Measurements from ENCODE around the gene TACR1.
A peak's percentile ranks its signal among the peaks of the same experiment; 100 is the strongest.

TACR1 gene

DNA sequence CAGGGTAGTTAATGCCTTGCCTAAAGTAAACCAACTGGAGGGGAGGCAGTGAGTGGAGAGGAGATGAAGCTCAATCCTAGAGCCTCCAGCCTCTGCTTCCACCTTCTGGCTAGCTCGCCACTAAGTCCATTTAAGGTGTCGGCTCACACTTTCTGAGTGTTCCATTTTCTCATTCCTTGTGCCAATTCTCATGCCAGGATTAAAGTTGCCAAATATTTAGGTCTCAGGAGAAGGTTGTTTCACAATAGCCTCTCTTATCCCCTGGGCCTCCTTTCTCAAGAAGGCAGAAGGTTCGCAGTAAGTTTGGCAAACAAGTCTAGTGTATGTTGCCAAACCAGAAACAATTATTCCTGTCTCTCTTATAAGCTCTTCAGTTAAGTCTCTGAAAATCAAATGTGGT, 57.2 kb downstream of the TACR1 start:
- DNase-seq, result no peak

DNA sequence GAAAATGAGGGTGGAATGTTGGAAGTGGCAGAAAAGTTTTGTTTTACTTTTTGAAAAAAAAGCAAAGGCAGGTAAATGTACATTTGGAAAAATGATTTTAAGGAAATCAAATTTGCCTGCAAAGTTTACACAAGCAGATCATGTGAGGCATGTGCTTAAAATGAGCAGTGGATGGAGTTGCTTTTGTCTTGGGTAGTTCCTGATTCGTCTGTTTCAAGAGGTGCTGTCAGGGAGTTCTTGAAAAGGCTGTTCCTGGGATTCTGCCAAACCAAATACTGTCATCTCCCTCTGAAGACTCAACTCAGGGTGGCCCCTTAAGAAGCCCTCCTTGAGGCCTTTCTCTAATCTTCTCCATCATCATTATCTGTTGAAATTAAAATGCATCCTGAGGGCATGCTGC, 59.0 kb downstream of the TACR1 start:
- DNase-seq, result peak; percentile 4 to 9

DNA sequence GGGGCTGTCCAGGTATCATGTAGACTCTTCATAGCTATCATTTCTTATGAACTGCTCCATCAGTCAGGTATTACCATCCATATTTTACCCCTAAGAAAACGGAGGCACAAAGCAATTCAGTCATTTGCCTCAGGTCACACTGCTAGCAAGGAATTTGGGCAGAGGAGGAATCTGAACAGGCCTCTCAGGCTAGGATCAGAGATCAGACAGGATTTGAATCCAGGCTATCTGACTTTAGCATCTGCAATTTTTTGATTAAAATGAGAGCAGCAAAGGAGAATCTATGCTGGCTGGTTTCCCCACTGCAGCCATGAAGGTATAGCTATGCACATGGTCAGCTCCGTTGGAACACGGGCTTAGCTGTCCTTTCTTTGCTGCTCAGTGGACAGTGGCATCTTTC, 60.1 kb downstream of the TACR1 start:
- DNase-seq, result no peak

DNA sequence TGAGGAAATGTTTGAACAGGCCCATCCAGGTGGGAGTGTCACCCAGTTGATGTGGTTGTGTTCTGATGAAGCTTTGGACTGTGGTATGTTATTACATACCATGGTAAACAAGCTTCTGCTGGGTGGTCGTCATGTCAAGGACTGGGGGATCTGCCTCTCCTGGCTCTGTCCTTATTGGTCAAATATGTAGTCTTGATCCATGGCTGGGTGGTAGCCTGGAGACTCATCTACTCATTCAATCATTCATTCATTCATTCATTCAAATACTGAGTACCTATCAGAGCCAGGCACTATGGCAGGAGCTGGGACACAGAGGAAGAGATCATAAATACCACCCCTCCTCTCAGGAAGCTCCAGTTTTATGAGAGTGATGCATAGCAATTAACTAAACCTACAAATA, 60.8 kb downstream of the TACR1 start:
- no peak for DNase-seq

DNA sequence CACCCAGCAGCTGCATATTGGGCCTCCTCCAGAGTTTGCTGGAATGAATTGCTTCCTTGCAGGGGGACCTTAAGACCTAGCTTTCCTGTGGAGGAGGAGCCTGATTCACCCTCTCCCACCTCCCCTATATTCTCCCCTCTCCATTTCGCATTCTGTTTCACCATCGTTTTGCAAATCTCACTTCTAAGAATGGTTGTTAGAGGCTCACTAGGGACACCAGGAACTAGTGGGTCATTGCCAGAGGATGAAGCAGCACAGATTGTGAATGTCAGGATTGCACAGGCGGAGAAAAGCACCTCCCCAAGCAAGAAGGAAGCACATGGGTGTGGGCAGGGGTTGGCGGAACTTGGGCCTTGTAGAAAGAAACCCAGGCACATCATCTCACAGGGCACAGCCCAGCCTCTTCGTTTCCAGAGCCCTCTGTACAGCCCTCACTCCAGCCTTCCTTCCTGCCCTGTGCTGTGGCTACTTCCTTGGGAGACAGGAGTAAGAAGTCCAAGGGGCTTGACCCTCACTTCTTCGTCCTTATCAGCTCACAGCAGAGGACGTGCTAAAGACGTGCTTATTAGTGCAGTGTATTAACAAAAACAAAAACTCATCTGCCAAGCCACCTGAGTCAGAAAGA, 63.4 kb downstream of the TACR1 start:
- no peak for DNase-seq

DNA sequence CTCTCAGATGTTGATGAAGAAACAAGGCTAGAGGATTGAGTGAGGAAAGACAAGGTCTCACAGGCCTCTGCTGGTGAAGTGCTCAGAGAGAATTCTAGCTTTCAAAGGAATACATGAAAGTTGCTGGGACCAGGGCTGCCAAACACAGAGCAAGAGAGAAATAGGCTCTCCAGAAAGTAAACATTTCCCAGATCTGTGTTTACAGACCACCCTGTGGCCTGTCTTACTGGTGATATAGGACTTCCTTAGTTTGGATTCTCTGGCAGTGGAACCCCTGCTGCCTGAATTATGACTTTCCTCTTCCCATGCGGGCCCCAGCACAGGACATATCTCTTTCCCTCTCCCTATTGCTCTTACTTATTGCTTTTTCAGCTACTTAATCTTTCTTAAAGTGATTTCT, 64.5 kb downstream of the TACR1 start:
- DNase-seq, result no peak

DNA sequence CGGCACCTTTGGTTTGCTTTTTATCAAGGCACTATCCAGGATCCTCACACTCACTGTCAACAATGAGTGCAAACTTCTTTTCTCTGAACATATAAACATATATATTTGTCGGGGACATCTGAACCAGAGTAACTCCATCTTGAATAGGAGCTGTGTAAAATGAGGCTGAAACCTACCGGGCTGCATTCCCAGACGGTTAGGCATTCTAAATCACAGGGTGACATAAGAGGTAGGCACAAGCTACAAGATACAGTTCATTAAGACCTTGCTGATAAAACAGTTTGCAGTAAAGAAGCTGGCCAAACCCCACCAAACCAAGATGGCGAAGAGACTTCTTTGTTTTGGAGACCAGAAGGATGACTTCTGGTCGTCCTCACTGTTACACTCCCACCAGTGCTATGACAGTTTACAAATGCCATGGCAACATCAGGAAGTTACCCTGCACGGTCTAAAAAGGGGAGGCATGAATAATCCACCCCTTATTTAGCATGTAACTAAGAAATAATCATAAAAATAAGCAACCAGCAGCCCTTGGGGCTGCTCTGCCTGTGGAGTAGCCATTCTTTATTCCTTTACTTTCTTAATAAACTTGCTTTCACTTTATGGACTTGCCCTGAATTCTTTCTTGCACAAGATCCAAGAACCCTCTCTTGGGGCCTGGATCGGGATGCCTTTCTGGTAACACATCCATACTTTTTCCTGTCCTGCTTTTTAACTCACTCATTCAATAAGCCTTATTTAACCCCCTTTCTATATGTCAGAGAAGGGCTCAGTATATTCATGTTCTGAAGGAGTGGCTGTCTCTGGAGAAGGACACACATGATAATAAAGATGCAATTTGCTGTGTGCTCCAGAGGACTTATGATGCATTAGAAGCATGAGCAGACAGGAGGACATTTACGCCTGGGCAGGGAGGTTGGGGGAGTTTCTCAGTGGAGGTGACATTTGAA, 65.4 kb downstream of the TACR1 start:
- DNase-seq, result no peak

DNA sequence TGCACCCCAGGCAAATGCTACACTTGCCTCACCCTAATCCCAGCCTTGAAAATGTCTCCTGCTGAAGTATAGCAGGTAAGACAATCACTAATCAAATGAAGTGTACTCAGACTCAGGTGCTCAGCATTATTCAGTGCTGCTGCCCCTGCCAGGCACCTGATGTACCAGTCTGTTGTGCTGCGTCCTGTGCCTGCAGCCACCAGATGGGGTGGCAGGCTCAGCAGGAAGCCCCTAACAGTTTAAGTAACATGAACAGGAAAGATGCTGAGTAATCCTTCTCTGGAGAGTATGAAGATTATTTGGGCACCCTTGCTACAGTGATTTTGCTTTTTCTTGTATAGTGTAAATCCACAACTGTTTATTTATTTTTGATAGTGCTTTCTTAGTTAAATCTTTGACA, 69.1 kb downstream of the TACR1 start:
- no peak for DNase-seq

DNA sequence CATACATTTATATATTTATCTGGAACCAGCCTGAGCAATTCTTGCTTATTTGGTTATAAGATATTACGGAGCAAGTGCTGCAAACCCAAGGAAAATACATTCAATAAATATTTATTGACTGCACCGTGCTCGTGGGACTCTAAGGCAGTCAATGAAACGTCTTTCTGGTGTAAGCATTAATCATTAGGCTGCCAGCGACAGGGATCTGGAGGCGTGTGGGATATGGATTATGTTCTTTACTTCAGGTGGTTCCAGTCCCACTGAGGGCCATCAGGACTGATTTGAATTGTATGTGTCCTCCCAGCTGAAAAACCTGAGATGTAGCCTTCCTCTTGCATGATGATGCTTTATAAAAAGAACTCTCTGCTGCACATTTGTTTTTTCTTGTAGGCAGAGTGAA, 75.4 kb downstream of the TACR1 start:
- no peak for DNase-seq

DNA sequence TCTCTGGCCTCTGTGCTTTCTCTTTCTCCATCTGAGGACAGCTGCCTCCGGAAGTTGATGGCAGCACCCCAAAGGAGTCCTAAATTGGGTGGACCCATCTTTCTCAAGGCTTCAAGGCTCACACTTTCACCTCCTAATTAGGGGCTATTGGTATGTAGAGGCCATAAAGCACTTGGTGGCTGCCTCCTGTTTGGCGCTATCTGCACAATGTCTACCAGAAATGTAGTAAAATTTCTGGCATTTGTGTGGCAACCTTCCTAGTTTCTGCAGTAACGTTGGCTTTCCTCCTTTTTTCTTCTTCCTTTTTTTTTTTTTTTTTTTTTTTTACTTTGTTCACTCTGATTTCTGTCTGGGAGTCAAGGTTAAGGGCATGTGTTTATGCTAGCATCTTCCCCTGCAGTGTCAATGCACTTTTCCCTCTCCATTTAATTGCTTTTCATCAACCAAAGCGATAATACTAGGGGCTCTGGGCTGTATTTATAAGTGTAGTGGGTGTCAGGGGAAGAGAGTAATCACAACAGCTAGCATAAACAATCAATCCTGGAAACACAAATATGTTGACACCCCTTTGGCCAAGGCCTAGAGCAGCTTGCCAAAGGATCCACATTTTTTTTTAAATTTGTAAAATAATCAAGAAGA, 86.0 kb downstream of the TACR1 start:
- DNase-seq, result no peak

DNA sequence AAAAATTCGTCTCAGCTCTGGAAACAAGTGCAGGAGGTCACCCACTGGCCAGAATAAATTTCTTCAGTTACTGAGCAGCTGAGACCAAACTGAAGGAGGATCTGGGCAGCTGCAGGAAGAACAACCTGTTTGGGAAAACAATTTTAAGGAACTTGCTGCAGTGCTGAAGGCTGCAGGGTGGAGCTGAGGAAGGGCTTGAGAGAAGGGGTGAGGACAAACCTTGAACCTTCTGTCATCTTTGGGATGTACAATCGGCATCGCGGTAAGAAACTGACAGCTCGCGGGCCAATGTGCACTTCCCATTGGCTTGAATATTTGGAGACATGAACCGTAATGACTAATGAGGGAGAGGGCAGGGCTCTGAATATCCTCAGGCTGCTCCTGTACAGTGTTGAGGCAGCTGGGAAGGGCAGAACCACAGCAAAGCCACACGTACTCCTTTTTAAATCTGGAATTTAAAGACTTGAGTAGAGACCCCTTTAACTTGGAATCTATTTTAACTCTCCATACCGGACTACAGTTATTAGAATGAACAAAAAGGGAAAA, 90.3 kb downstream of the TACR1 start:
- no peak for DNase-seq

DNA sequence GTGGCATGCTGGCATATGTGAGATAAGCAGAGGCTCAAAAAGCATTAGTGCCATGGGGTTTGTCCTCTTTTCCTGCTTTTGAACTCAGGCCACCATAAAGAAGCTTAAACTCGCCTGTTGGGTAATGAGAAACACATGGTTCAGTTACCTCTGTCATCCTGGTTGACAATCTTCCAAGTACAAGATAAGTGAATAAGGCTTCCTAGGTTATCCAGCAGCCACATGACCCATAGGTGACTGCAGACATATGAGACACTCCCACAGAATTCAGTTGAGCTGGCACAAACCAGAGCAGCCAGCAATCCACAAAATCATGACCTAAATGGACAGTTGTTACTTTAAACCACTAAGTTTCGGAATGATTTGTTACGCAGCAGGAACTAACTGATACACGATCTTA, 97.3 kb downstream of the TACR1 start:
- no peak for DNase-seq

DNA sequence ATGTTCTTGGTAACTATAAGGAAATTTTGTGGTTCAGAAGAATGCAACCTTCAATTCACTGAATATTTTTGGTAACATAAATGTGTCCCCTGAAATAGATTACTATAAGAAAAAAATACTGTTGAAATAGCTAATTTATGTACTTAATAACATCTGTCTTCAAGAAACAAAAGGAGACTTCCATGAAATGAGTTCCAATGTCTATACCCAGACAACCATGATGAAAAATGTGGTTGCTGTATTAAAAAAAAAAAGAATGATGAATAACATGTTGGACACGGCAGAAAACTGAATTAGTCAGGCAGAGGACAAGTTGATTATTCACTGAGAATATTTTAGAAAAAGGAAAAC, 98.5 kb downstream of the TACR1 start:
- no peak for DNase-seq

DNA sequence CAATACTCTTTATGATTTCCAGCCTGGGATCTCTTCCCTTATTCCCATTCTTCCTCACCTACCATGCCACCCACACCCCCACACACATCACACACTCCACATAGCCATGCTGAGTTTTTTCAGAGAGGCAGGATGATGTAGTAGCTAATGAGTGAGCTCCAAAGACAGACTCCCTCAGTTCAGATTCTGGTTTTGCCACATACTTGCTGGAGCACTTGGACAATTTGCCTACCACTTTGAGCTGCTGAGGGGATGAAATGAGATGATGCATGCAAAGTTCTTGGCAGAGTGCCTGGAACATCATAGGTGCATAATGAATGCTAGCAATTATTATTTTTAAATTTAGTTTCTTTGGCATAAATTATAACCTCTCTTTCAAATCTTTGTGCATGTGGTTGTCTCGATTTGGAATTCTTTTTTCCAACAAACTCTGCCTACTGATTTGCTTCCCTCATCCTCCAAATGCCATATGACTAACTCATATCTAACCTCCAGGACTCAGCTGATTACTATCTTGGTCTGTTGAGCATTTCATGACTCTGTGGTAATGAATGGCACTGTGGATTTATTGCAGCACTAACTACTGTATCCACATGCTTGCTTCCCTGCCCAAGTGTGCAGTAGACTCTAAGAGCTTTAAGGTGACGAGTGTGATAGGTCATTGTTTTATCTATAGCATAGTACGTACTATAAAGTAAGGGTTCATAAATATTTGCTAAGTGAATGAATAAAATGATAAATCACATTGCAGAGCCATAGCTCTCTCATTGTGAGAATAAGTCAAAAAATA, 99.1 kb downstream of the TACR1 start:
- no peak for DNase-seq

DNA sequence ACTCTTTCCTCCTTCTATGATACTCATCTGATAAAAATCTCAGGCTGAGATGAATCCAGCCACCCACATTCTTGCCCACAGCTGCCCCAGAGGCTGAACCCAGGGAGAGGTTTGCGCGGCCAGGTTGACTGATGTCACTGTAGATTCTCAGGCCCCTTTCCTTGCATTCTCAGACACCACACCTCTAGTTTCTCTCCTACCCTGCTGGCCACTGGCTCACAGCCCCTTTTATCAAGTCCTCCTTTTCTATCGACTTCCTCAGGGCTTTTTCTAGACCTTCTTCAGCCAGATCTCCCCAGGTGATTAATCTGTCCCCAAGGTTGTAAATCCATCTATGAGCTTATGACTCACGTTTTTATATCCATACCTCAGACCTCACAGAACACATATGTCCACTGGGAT, 99.8 kb downstream of the TACR1 start:
- no peak for DNase-seq

DNA sequence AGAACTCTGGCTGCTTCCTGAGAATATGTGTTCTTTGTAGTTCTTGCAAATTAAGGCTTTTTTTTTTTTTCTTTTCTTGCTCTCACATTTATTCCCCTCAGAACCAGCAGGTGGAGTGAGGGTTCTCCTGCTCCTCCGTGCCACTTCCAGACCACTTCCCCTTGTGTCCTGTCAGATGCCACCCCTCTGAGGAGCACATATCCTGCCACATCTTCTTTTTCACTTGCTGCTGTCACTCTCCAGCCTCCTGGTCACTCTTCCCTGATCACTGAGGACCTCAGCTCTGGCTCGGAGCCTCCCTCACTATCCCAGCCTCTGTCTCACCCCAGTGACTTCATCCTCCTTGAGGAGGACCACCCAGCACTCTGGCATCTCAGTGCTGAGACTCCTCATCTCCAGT, 100.5 kb downstream of the TACR1 start:
- peak; percentile 43 to 67 for DNase-seq

DNA sequence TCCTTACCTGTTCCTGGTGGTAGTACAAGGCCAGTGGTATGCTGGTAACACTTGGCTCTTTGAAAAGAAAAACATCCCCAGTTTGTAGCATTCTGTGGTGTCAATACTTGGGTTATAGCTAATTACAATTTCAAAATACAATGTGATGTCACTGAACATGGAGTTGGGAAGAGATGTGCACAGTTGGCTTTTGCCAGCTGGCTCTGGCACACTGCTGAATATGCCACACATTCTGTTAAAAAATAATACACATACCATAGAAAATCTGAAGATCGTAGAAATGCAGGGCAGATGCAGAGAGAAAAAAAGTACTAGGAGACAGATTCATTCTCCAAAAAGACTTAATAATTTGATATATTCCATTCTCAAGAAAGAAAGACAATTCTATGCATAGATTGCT, 101.5 kb downstream of the TACR1 start:
- DNase-seq, result no peak

DNA sequence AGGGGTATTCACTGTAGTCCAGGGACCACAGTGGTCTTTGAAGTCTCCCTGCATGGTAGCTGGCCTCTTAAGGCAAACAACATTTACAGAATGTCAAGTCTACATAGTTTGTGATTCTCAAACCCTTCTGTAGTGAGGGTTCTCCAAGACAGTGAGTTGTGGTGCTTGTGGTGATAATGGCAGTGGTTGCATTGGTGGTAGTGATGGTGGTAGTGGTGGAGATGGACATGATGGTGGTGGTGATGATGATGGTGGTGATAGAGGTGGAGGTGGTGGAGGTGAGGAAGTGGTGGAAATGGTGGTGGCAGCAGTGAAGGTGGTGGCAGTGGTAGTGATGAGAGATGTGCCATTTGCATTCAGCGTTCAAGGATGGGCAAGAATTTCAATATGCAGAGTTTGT, 104.9 kb downstream of the TACR1 start:
- no peak for DNase-seq

DNA sequence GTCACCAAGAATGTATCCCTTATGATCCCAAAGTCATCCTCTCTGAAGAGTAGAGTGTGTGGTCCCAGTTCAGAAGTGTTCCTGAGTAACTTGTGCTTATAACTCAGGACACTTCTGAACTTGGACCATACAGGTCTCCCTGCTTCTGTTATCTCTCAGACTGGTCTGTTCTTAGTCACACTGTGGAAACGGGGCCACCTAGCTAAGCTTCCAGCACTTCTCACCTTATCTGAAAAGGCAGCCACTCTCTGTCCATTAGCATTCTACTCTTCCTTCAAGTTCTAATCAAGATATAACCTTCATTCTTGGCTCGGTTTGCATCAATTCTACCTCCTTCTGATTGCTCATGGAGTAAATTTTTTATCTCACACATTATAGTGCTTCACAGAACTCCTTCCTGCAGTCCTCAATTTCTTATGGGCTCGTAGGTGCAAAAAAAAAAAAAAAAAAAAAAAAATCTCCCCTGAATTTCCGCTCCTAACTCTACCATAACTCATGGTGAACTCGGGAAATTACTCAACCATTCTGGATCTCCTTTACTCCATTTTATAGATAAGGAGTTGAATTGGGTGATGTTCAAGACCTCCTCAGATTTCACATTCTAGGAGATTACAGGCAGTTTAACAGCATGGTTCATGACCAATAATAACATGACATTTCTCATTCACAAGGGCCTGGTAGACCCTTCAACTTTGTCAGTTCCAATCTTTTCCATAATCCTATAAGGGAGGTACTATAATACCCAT, 108.4 kb downstream of the TACR1 start:
- DNase-seq, result no peak

DNA sequence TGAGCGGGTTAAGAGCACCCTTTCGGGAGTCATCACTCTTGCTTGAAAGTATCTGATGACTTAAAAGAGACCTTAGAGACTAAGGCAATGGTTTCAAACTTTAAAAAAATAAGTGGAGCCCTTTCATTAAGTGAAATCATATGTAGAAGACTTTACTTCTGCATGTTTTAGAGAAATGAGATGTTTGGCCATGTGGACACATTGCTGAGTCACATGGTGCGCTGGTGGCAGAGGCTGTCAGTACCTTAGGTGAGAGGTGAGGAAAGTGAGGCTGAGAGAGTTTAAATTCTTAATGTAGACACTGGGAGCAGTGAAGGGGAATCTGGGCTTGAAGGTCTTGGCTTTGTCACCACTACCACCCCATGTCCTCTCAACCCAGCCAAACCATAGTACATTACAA, 109.8 kb downstream of the TACR1 start:
- no peak for DNase-seq

DNA sequence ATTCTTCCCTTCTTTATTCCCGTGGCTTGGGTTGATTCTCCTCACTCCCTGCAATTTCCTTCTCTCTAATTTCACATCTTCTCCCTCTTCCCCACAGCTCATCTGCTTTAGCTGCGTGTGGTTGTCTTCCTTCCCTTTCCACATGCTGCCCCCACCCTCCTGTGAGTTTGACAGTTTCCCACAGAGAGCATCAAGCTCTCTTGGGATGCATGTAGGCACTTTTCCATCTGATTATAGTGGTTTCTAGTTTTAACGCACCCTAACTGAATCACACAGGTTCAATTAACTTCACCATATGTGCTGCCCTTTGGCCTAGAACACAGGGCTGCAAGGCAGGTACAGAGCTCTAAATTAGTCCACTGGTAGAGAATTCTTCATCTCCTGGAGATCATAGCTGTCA, 110.5 kb downstream of the TACR1 start:
- no peak for DNase-seq

DNA sequence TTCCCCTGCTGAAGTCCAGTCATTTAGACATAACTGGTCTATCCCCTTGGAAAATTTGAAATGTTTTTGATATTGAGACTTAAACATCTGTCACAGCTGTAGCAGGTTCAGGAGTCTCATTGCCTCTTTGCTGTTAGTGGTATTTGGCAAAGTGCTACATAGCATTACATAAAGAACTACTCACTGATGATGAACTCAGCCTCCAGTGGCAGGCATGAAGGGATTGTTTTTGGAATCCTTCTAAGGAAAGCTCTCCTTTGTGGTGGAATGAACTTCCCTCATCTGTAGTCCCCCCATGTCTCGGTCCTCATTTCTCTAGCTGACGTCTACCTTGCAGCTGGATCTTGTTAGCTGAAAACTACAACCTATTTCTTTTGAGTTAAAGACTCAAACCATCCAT, 111.6 kb downstream of the TACR1 start:
- DNase-seq, result no peak

Data from Kasumi-1 (cell line).